ENCODE data around the gene STKLD1. TPM values are rescaled to one million over a fixed set of nuclear protein-coding genes. Genes with fewer than 3 reads are reported as not detected.

The STKLD1 gene
- total RNA-seq, 1 donor from 2014 or later: 0.64 TPM

DNA sequence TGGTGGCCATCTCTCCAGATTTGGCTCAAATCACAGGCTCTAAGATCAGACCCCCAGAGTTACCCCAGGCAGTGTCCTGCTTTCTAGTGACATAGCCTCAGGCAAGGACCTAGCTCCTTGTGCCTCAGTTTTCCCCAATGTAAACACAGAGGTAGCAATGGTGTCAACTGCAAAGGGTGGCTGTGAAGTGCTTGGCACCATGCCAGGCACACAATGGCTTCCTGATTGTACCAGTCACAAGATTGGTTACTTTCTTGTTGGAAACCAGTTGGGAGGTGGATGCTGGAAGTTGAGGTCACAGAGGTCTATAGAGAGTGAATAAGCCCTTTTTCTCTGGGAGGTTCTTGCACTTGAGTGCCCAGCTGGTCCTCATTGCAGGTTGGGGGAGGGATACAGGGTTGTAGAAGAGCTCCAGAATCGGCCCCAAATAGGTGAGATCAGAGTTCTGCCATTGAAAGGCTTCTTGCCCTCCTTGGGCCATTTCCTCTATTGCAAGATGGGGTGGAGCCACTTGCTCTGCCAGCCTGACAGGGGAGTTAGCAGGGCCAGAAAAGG lies 2.3 kb downstream of the STKLD1 start:
- TF ChIP-seq, protein P1, sequence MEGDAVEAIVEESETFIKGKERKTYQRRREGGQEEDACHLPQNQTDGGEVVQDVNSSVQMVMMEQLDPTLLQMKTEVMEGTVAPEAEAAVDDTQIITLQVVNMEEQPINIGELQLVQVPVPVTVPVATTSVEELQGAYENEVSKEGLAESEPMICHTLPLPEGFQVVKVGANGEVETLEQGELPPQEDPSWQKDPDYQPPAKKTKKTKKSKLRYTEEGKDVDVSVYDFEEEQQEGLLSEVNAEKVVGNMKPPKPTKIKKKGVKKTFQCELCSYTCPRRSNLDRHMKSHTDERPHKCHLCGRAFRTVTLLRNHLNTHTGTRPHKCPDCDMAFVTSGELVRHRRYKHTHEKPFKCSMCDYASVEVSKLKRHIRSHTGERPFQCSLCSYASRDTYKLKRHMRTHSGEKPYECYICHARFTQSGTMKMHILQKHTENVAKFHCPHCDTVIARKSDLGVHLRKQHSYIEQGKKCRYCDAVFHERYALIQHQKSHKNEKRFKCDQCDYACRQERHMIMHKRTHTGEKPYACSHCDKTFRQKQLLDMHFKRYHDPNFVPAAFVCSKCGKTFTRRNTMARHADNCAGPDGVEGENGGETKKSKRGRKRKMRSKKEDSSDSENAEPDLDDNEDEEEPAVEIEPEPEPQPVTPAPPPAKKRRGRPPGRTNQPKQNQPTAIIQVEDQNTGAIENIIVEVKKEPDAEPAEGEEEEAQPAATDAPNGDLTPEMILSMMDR (IDR thresholded peaks at IDR 0.05; ENCODE audit: unreplicated experiment): no peak
- no peak overlapping the region for H3K4me3 Mint-ChIP-seq (ENCODE audit: unreplicated experiment)
- no peaks in the 10 kb centered on the region for H3K9me3 Mint-ChIP-seq (ENCODE audit: unreplicated experiment)
- H3K36me3 Mint-ChIP-seq (ENCODE audit: low read depth, unreplicated experiment): no peaks in the 10 kb centered on the region
- H3K27me3 Mint-ChIP-seq (ENCODE audit: unreplicated experiment): peaks cover 8% of the 10 kb centered on the region
- no peak for DNase-seq (ENCODE audit: low spot score)
- peaks cover 13% of the 10 kb centered on the region for H3K4me1 Mint-ChIP-seq (ENCODE audit: unreplicated experiment)
- H3K27ac Mint-ChIP-seq (ENCODE audit: unreplicated experiment): no peak overlapping the region

DNA sequence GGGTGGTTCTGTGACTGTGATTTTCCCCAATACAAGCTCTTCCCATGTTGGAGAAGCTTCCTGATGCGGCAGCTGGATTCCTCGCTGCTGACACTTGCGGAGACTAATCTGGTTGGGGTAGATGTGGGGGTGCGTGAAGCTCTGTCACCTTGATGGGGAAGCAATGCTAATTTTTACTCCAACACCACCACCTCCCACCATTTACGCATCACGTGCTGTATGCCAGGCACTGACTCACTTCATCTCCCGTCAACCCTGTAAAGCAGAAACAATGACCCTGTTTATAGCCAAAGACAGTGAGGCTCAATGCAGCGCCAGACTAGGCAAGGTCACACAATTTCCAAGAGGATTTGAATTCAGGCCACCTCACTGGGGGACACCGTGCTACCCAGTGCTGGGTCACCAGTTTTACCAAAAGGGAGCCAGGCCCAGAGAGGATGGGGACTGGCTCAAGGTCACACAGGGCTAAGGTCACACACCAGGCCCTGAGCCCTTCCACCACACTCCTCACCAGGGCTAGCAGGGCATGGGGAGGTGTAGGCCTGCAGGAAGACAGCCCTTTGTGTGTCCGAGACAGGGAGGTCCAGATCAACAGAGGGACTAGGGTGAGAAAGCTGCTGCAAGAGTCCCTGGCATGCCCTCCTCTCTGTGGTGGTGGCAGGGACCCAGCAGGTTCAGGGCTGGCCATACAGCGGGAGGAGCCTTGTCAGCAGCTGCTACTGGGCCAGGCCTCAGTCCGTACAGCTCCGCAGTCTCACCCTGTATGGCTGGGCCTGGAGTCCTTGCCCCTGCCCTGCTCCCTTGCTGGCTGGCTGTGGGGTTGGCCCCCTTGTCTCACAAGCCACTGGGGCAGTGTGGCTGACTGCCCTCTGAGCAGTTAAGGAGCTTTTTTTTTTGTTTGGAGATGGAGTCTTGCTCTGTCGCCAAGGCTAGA lies 3.3 kb downstream of the STKLD1 start:
- TF ChIP-seq, protein P1 (IDR thresholded peaks at IDR 0.05; ENCODE audit: unreplicated experiment): no peak
- no peaks in the 10 kb centered on the region for H3K36me3 Mint-ChIP-seq (ENCODE audit: low read depth, unreplicated experiment)
- no peak overlapping the region for H3K27ac Mint-ChIP-seq (ENCODE audit: unreplicated experiment)
- H3K27me3 Mint-ChIP-seq (ENCODE audit: unreplicated experiment): peaks cover 8% of the 10 kb centered on the region
- no peak overlapping the region for H3K4me3 Mint-ChIP-seq (ENCODE audit: unreplicated experiment)
- no peaks in the 10 kb centered on the region for H3K9me3 Mint-ChIP-seq (ENCODE audit: unreplicated experiment)
- H3K4me1 Mint-ChIP-seq (ENCODE audit: unreplicated experiment): peaks cover 13% of the 10 kb centered on the region
- no peak for DNase-seq (ENCODE audit: low spot score)

DNA sequence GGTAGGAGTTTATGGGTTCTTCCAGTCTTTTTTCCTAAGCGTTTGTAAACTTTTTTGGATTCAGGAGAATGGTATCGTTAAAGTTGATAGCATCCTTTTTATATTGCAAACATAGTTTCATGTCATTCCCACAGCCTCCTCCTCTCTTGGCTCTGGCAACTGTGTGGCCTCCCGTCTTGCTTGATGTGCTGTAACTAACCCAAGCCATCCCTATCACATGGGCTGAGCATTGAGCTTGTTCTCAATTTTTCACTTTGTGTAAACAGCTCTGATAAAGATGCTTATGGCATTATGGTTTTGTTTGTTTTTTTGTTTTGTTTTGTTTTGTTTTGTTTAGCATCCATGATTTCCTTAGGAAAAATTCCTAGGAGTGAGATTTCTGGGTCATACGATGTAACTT lies 4.6 kb downstream of the STKLD1 start:
- DNase-seq (ENCODE audit: low spot score): no peak
- H3K9me3 Mint-ChIP-seq (ENCODE audit: unreplicated experiment): no peaks in the 10 kb centered on the region
- peaks cover 5% of the 10 kb centered on the region for H3K4me1 Mint-ChIP-seq (ENCODE audit: unreplicated experiment)
- no peak overlapping the region for H3K4me3 Mint-ChIP-seq (ENCODE audit: unreplicated experiment)
- TF ChIP-seq, protein P1 (IDR thresholded peaks at IDR 0.05; ENCODE audit: unreplicated experiment): no peak
- H3K27ac Mint-ChIP-seq (ENCODE audit: unreplicated experiment): no peak overlapping the region
- no peaks in the 10 kb centered on the region for H3K36me3 Mint-ChIP-seq (ENCODE audit: low read depth, unreplicated experiment)
- H3K27me3 Mint-ChIP-seq (ENCODE audit: unreplicated experiment): no peaks in the 10 kb centered on the region

DNA sequence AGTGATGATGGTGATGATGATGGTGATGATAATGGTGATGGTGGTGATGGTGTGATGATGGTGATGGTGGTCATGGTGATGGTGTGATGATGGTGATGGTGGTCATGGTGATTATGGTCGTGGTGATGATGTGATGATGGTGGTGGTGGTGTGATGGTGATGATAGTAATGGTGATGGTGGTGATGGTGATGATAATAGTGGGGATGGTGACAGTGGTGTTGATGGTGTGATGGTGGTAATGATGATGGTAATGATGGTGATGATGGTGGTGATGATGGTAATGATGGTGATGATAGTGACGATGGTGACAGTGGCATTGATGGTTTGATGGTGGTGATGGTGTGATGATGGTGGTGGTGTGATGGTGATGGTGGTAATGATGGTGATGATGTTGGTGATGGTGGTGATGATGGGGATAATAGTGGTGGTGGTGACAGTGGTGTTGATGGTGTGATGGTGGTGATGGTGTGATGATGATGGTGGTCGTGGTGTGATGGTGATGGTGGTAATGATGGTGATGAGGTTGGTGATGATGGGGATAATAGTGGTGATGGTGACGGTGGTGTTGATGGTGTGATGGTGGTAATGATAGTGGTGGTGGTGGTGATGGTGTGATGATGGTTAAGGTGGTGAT lies 6.5 kb downstream of the STKLD1 start:
- Mint-ChIP-seq H3K27ac (ENCODE audit: unreplicated experiment) (no peak overlapping the region), H3K4me3 (ENCODE audit: unreplicated experiment) (no peak overlapping the region), H3K9me3 (ENCODE audit: unreplicated experiment) (no peaks in the 10 kb centered on the region), H3K27me3 (ENCODE audit: unreplicated experiment) (peaks cover 2% of the 10 kb centered on the region), H3K36me3 (ENCODE audit: low read depth, unreplicated experiment) (no peaks in the 10 kb centered on the region), H3K4me1 (ENCODE audit: unreplicated experiment) (peaks cover 5% of the 10 kb centered on the region)
- no peak for DNase-seq (ENCODE audit: low spot score)
- TF ChIP-seq, protein P1 (IDR thresholded peaks at IDR 0.05; ENCODE audit: unreplicated experiment): no peak

Measured in endothelial cell (in vitro differentiated cells).